Transverse colon (tissue), 4 donors: Measurements from ENCODE around the gene SNX8. TPM values are rescaled to one million over a fixed set of nuclear protein-coding genes. Genes with fewer than 3 reads are reported as not detected.
A peak's percentile ranks its signal among the peaks of the same experiment; 100 is the strongest.

Experiments
- DNase-seq: peaks from one replicate; pipeline ENCODE4 v3.0.0-alpha.2; 2019
- H3K27ac ChIP-seq, 4 donors: fragments of 200-600 bp; sonication (generic); 2 replicates each; pipeline ENCODE4 v1.5.1; 2016 to 2018; ENCODE audit warnings: inconsistent platforms in 4 of 4
- H3K27me3 ChIP-seq: fragments of 200-600 bp; sonication (generic); 2 replicates; pipeline ENCODE4 v1.5.1; 2017; ENCODE audit warnings: inconsistent platforms
- H3K36me3 ChIP-seq, 4 donors: fragments of 200-600 bp; sonication (generic); 2 replicates each; pipeline ENCODE4 v1.5.1; 2017 to 2019; ENCODE audit warnings: inconsistent platforms in 4 of 4
- H3K4me1 ChIP-seq, 4 donors: fragments of 200-600 bp; sonication (generic); 2 replicates each; pipeline ENCODE4 v1.5.1; 2017 to 2020; ENCODE audit warnings: inconsistent platforms in 4 of 4
- H3K4me3 ChIP-seq, 4 donors: fragments of 200-600 bp; sonication (generic); 1 replicate in 1 of 4; 2 replicates in 3 of 4; pipeline versions ENCODE4 v1.5.1 to v1.6.1; 2017 to 2019; ENCODE audit warnings: inconsistent platforms in 4 of 4
- H3K9me3 ChIP-seq, 2 donors: fragments of 200-600 bp; sonication (generic); 2 replicates each; pipeline ENCODE4 v1.5.1; 2017 to 2019; ENCODE audit warnings: inconsistent platforms in 2 of 2
- EP300 ChIP-seq: sonication (generic); formaldehyde crosslinking; IDR thresholded peaks from one replicate; pipeline ENCODE4 v1.6.1; 2017; ENCODE audit warnings: antibody characterized with exemption, low read depth
- POLR2A ChIP-seq: fragments of 450-650 bp; IDR thresholded peaks from one replicate; pipeline ENCODE4 v1.6.1; 2016; ENCODE audit warnings: antibody characterized with exemption, mild to moderate bottlenecking, moderate library complexity
- POLR2AphosphoS5 ChIP-seq, 3 donors: sonication (generic); formaldehyde crosslinking; IDR thresholded peaks; one replicate each; pipeline ENCODE4 v1.6.1; 2016; ENCODE audit warnings: antibody characterized with exemption in 3 of 3
- WGBS, 2 donors: methylation state at CpG; one replicate each; pipeline ENCODE4 v1.1.5; 2018; ENCODE audit warnings: low coverage in 1 of 2; 5-methylcytosine and 5-hydroxymethylcytosine counted together
- in situ Hi-C, 4 donors: fragments of 200-750 bp; cut with MboI; loops; one replicate each; pipeline versions ENCODE4 v1.15.0 to v1.15.1; 2017; ENCODE audit warnings: low sequenced_read_pairs in 3 of 4, low pct_ligation_motif_present in 1 of 4, low pct_unique_long_range_greater_than_20kb in 1 of 4
- intact Hi-C: fragments of 100-400 bp; cut with DNase I; formaldehyde crosslinking; loops from one replicate; pipeline ENCODE4 v1.15.1; 2023; ENCODE audit warnings: low total_unique reads
- total RNA-seq, 4 donors: library from RNA; depleted of rRNA; stranded (reverse); fragments of >200 nt; gene quantifications; one replicate each; pipeline ENCODE4 v1.1.0, GENCODE V29; 2016
- TF ChIP-seq, protein P1 (sequence below), 5 experiments: fragments of 200-600 bp in 3 of 5; fragments of 450-650 bp in 2 of 5; sonication (generic) in 3 of 5; IDR thresholded peaks; 1 replicate in 2 of 5; 2 replicates in 3 of 5; pipeline ENCODE4 v1.5.1; 2016 to 2017; ENCODE audit warnings: antibody characterized with exemption in 5 of 5, inconsistent platforms in 3 of 5, mild to moderate bottlenecking in 2 of 5, moderate library complexity in 1 of 5

The SNX8 gene
- total RNA-seq, 4 donors from 2014 or later = 3.8 to 27.3 (median 9.2) TPM

GRCh38 chr7:2355705-2356008, 41.4 kb upstream of the SNX8 start:
- no peak for DNase-seq
- Histone ChIP-seq H3K27ac (peak overlapping the region in 3 of 4 donors; percentile 96), H3K27me3 (no peaks in the 10 kb centered on the region), H3K4me3 (peak overlapping the region; percentile 87 to 100 (median 98)), H3K4me1 (peaks cover 19 to 49% (median 32%) of the 10 kb centered on the region in 4 donors), H3K36me3 (peaks cover 0 to 2% (median under 1%) of the 10 kb centered on the region in 4 donors), H3K9me3 (no peaks in the 10 kb centered on the region)
- intact Hi-C loops (loop anchor here (10.0 kb wide), 1 partner anchor 111 kb away; the partner anchor contains the start of genes MRM2 and NUDT1), in situ Hi-C loops (loop anchor here in 2 of 4 donors (25.0 kb wide), 1 partner anchor 118 kb away; the partner anchor contains the start of genes MAD1L1 (in 2 of the 2), MRM2 (in 2 of the 2) and NUDT1 (in 2 of the 2))
- no peak for TF ChIP-seq EP300
- TF ChIP-seq POLR2A = no peak
- TF ChIP-seq, protein P1, sequence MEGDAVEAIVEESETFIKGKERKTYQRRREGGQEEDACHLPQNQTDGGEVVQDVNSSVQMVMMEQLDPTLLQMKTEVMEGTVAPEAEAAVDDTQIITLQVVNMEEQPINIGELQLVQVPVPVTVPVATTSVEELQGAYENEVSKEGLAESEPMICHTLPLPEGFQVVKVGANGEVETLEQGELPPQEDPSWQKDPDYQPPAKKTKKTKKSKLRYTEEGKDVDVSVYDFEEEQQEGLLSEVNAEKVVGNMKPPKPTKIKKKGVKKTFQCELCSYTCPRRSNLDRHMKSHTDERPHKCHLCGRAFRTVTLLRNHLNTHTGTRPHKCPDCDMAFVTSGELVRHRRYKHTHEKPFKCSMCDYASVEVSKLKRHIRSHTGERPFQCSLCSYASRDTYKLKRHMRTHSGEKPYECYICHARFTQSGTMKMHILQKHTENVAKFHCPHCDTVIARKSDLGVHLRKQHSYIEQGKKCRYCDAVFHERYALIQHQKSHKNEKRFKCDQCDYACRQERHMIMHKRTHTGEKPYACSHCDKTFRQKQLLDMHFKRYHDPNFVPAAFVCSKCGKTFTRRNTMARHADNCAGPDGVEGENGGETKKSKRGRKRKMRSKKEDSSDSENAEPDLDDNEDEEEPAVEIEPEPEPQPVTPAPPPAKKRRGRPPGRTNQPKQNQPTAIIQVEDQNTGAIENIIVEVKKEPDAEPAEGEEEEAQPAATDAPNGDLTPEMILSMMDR (IDR thresholded peaks at IDR 0.05) = no peak
- no peak for TF ChIP-seq POLR2AphosphoS5 (IDR thresholded peaks at IDR 0.05)
- WGBS, 2 donors = 3 to 5% methylated on average over 5 to 9 of the region's 9 CpGs

DNA sequence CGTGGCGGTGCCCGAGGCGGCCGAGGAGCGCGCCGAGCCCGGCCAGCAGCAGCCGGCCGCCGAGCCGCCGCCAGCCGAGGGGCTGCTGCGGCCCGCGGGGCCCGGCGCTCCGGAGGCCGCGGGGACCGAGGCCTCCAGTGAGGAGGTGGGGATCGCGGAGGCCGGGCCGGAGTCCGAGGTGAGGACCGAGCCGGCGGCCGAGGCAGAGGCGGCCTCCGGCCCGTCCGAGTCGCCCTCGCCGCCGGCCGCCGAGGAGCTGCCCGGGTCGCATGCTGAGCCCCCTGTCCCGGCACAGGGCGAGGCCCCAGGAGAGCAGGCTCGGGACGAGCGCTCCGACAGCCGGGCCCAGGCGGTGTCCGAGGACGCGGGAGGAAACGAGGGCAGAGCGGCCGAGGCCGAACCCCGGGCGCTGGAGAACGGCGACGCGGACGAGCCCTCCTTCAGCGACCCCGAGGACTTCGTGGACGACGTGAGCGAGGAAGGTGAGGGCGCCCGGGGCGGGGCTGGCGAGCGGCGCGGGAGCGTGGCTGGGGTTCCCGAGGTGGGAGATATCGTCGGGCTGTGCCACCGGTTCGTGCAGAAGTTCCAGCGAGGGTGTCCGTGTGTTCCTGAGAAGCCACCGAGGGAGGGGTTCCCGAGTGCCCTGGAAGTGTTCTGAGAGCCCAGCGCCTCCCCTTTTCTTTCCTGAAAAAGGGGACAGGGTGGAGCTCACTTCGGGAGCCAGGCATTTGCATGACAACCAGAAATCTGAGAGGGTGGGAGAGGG, 40.9 kb upstream of the SNX8 start:
- intact Hi-C loops = loop anchor here (10.0 kb wide), 1 partner anchor 110 kb away; the partner anchor contains the start of genes MRM2 and NUDT1
- in situ Hi-C loops = loop anchor here in 2 of 4 donors (25.0 kb wide), 1 partner anchor 118 kb away; the partner anchor contains the start of genes MAD1L1 (in 2 of the 2), MRM2 (in 2 of the 2) and NUDT1 (in 2 of the 2)

GRCh38 chr7:2354186-2354938, 40.1 kb upstream of the SNX8 start, which contains the start of gene EIF3B:
EIF3B (plus strand) TSS chr7:2354827; CDS start chr7:2354922, 95 bp downstream.
- TF ChIP-seq POLR2AphosphoS5 (IDR thresholded peaks at IDR 0.05) (peak; percentile 29 to 81 (median 81)), POLR2A (peak; percentile 28), EP300 (no peak)
- TF ChIP-seq, protein P1 (IDR thresholded peaks at IDR 0.05) = peak in 2 of 5 experiments; percentile 5 to 15
- in situ Hi-C loops = loop anchor here in 2 of 4 donors (25.0 kb wide), 1 partner anchor 117 kb away; the partner anchor contains the start of genes MAD1L1 (in 2 of the 2), MRM2 (in 2 of the 2) and NUDT1 (in 2 of the 2)
- H3K4me3 ChIP-seq = peak within 1 kb of the TSS; percentile 87 to 100 (median 98)
- H3K27ac ChIP-seq = peak within 1 kb of the TSS; percentile 96 to 98 (median 96)
- no peaks in the 10 kb centered on the region for H3K9me3 ChIP-seq
- peak; percentile 91 for DNase-seq
- intact Hi-C loops = loop anchor here (10.0 kb wide), 1 partner anchor 110 kb away; the partner anchor contains the start of genes MRM2 and NUDT1
- no peaks in the 10 kb centered on the region for H3K27me3 ChIP-seq
- 0% methylated on average over 16 to 34 of the region's 55 CpGs for WGBS, 2 donors
- H3K4me1 ChIP-seq = peaks cover 19 to 44% (median 32%) of the 10 kb centered on the region in 4 donors
- H3K36me3 ChIP-seq = no peaks in the 10 kb centered on the region

More for the DNA sequence above, 40.9 kb upstream of the SNX8 start:
- Histone ChIP-seq H3K27ac (peak overlapping the region; percentile 96 to 98 (median 96)), H3K9me3 (no peaks in the 10 kb centered on the region), H3K4me1 (peaks cover 19 to 49% (median 32%) of the 10 kb centered on the region in 4 donors), H3K4me3 (peak overlapping the region; percentile 87 to 100 (median 98)), H3K27me3 (no peaks in the 10 kb centered on the region), H3K36me3 (no peaks in the 10 kb centered on the region)
- WGBS, 2 donors = 0% methylated on average over 24 of the region's 92 CpGs; no CpG with 5 or more reads in 1 of the 2 donors
- TF ChIP-seq POLR2AphosphoS5 (IDR thresholded peaks at IDR 0.05) = no peak
- TF ChIP-seq EP300 = no peak
- TF ChIP-seq, protein P1 (IDR thresholded peaks at IDR 0.05) = no peak
- no peak for TF ChIP-seq POLR2A
- peak; percentile 19 for DNase-seq
